Kidney epithelial cell (primary cell): Measurements from ENCODE around the gene LPIN1. TPM values are rescaled to one million over a fixed set of nuclear protein-coding genes. Genes with fewer than 3 reads are reported as not detected.
"Not testable (repeated sequence)": the region's sequence is repeated elsewhere in the genome, so short reads cannot be mapped to it uniquely, and the experiment has no call there.

ENCODE experiments used
- DNase-seq: peaks from one replicate; pipeline ENCODE4 v3.0.0-alpha.2; 2010; ENCODE audit warnings: low read depth
- H3K27me3 ChIP-seq: 2 replicates; pipeline ENCODE4 v1.6.0; 2011; ENCODE audit warnings: low read length; ENCODE audit not compliant: control insufficient read depth, insufficient read depth
- H3K36me3 ChIP-seq: 2 replicates; pipeline ENCODE4 v1.5.1; 2011; ENCODE audit warnings: low read length; ENCODE audit not compliant: control insufficient read depth, insufficient read depth
- H3K4me3 ChIP-seq: 2 replicates; pipeline ENCODE4 v1.5.1; 2011; ENCODE audit warnings: low read depth, mild to moderate bottlenecking, control low read depth, low read length
- total RNA-seq: library from RNA; depleted of rRNA; stranded (reverse); fragments of >200 nt; gene quantifications from 2 replicates; pipeline ENCODE4 v1.2.3, GENCODE V29; 2015
- TF ChIP-seq, protein P1 (sequence below): IDR thresholded peaks from 2 replicates; pipeline ENCODE4 v1.5.1; 2011; ENCODE audit warnings: mild to moderate bottlenecking, moderate library complexity, low read length, control low read depth, inconsistent platforms; ENCODE audit not compliant: insufficient read depth, poor library complexity, severe bottlenecking

LPIN1 gene
- total RNA-seq, 1 donor from 2014 or later, result 23.6 TPM

DNA sequence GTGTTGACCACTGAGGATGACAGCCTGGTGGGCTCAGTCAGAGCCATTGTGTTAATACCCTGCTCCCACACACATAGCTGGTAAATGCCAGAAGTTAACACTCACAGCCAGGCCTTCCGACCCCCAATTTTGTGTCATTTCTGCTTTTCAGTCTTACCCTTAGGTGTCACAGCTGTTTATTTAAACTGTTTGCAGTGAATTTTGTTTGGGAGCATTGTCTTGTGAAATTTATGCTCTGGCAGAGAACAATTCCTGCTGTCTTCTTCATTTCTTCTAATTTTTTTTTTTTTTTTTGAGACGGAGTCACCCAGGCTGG lies 8.2 kb downstream of the LPIN1 start:
- Histone ChIP-seq H3K36me3 (no peaks in the 10 kb centered on the region), H3K4me3 (no peak overlapping the region), H3K27me3 (no peaks in the 10 kb centered on the region)
- TF ChIP-seq, protein P1, sequence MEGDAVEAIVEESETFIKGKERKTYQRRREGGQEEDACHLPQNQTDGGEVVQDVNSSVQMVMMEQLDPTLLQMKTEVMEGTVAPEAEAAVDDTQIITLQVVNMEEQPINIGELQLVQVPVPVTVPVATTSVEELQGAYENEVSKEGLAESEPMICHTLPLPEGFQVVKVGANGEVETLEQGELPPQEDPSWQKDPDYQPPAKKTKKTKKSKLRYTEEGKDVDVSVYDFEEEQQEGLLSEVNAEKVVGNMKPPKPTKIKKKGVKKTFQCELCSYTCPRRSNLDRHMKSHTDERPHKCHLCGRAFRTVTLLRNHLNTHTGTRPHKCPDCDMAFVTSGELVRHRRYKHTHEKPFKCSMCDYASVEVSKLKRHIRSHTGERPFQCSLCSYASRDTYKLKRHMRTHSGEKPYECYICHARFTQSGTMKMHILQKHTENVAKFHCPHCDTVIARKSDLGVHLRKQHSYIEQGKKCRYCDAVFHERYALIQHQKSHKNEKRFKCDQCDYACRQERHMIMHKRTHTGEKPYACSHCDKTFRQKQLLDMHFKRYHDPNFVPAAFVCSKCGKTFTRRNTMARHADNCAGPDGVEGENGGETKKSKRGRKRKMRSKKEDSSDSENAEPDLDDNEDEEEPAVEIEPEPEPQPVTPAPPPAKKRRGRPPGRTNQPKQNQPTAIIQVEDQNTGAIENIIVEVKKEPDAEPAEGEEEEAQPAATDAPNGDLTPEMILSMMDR, result no peak
- DNase-seq, result no peak

DNA sequence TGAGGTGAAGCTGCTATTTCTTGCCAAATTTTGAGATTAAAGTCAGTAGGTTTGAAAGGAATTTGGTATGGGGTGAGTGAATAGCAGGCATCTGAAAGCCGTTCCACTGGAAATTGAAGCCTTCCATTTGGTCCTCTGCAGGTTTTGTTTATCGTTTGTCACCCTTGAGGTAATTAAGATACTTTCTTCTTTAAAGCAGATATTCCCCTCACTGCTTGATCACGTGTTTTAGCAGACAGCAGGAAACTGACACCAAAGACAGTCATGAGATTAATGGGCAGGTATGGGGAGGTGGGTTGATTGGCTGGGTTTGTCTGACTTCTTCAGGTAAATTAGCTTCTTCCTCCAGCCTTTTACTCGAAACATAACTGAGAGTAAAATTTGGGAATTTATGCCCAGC lies 10.7 kb downstream of the LPIN1 start:
- no peak for DNase-seq
- Histone ChIP-seq H3K36me3 (no peaks in the 10 kb centered on the region), H3K4me3 (no peak overlapping the region), H3K27me3 (no peaks in the 10 kb centered on the region)
- TF ChIP-seq, protein P1, result no peak

DNA sequence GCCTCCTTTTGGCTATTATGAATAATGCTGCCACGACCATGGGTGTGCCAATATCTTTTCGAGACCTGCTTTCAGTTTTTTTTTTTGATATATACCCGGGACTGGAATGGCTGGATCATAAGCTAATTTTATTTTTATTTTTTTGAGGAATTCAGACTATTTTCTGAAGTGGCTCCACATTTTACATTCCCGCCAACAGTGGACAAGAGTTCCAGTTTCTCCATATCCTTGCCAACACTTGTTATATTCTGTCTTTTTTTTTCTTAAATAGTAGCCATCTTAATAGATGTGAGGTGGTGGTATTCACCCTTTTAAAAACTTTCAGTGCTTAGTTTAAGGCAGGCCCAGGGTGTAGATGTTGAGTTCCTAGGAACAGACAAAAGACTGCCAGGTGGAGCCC lies 11.8 kb downstream of the LPIN1 start:
- no peak for DNase-seq
- Histone ChIP-seq H3K36me3 (no peaks in the 10 kb centered on the region), H3K4me3 (no peak overlapping the region), H3K27me3 (no peaks in the 10 kb centered on the region)
- TF ChIP-seq, protein P1, result no peak

DNA sequence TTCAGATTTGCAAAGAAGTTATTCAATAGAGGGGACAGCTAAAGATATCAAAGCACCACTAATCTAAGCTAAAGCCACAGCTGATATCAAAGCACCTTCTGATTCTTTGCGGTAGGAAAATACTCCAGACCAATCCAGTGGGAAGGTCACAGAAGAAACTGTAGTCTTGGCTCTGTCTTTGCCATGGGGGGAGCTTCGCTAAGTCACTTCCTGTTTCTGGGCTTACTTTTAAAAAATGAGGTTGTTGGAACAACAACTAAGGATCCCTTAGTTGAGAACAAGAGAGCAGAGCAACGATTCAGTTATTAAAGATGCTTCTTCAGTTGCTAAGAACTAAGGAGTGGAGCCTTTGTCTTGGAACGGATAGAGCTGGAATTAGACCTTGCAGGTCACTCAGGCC lies 12.2 kb downstream of the LPIN1 start:
- TF ChIP-seq, protein P1, result no peak
- no peak for DNase-seq
- H3K27me3 ChIP-seq, result no peaks in the 10 kb centered on the region
- no peaks in the 10 kb centered on the region for H3K36me3 ChIP-seq
- H3K4me3 ChIP-seq, result no peak overlapping the region

DNA sequence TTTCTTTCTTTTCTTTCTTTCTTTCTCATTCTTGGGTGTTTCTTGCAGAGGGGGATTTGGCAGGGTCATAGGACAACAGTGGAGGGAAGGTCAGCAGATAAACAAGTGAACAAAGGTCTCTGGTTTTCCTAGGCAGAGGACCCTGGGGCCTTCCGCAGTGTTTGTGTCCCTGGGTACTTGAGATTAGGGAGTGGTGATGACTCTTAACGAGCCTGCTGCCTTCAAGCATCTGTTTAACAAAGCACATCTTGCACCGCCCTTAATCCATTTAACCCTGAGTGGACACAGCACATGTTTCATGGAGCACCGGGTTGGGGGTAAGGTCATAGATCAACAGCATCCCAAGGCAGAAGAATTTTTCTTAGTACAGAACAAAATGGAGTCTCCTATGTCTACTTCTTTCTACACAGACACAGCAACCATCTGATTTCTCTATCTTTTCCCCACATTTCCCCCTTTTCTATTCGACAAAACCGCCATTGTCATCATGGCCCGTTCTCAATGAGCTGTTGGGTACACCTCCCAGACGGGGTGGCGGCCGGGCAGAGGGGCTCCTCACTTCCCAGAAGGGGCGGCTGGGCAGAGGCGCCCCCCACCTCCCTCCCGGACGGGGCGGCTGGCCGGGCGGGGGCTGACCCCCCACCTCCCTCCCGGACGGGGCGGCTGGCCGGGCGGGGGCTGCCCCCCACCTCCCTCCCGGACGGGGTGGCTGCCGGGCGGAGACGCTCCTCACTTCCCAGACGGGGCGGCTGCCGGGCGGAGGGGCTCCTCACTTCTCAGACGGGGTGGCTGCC lies 12.9 kb downstream of the LPIN1 start:
- not testable (repeated sequence) for DNase-seq, H3K27me3 ChIP-seq, H3K4me3 ChIP-seq, H3K36me3 ChIP-seq

DNA sequence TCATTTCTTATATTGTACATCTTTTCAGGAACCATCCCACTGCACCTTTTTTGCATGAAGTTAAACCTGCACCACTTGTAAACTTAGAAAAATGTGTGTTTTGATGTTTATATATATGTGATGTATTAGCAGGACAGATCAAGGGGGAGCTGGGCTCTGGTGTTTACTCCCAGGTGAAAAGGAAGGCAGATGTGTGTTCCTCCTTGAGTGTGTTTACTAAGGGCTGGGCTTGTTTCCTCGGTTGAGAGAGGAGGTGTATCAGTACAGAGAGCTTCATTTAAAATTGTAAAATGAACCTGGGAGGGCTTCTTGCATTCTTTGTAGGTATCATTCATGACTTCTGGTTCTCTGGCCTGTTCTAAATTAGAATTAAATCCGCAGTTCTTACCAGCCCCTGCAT lies 14.8 kb downstream of the LPIN1 start:
- TF ChIP-seq, protein P1, result no peak
- DNase-seq, result no peak
- Histone ChIP-seq H3K36me3 (peaks cover 1% of the 10 kb centered on the region), H3K4me3 (no peak overlapping the region), H3K27me3 (no peaks in the 10 kb centered on the region)
